Mononuclear cell (primary cell): Measurements from ENCODE around the gene PLPP6. TPM values are rescaled to one million over a fixed set of nuclear protein-coding genes. Genes with fewer than 3 reads are reported as not detected.

ENCODE experiments used
- H3K27me3 ChIP-seq: 2 replicates; pipeline ENCODE4 v1.6.0; 2011; ENCODE audit warnings: low read length, control low read depth; ENCODE audit not compliant: insufficient read depth
- H3K4me1 ChIP-seq: 2 replicates; pipeline ENCODE4 v1.5.1; 2011; ENCODE audit warnings: mild to moderate bottlenecking, low read length, control low read depth; ENCODE audit not compliant: insufficient read depth
- H3K4me3 ChIP-seq: 2 replicates; pipeline ENCODE4 v1.5.1; 2011; ENCODE audit warnings: mild to moderate bottlenecking, low read length, moderate library complexity
- H3K9me3 ChIP-seq: 2 replicates; pipeline ENCODE4 v1.5.1; 2011; ENCODE audit warnings: low read depth, mild to moderate bottlenecking, control low read depth, low read length
- total RNA-seq: library from RNA; depleted of rRNA; stranded (reverse); fragments of >200 nt; gene quantifications from one replicate; pipeline ENCODE4 v1.2.3, GENCODE V29; 2012

The PLPP6 gene
- 10.1 TPM for total RNA-seq

- peaks cover 45% of the 10 kb centered on the region for H3K4me1 ChIP-seq
- peaks cover 6% of the 10 kb centered on the region for H3K27me3 ChIP-seq
- peak within 1 kb of the TSS; percentile 80 for H3K4me3 ChIP-seq
- no peaks in the 10 kb centered on the region for H3K9me3 ChIP-seq
Observed at GRCh38 chr9:4662108-4662988, at the start of gene PLPP6. Gene PLPP6 (plus strand): TSS chr9:4662294. CDS start chr9:4662376, 82 bp downstream.

GRCh38 chr9:4614627-4615026 lies 47.5 kb upstream of the PLPP6 start:
- H3K4me1 ChIP-seq: no peaks in the 10 kb centered on the region
- no peaks in the 10 kb centered on the region for H3K9me3 ChIP-seq
- H3K4me3 ChIP-seq: no peak overlapping the region
- H3K27me3 ChIP-seq: no peaks in the 10 kb centered on the region

DNA sequence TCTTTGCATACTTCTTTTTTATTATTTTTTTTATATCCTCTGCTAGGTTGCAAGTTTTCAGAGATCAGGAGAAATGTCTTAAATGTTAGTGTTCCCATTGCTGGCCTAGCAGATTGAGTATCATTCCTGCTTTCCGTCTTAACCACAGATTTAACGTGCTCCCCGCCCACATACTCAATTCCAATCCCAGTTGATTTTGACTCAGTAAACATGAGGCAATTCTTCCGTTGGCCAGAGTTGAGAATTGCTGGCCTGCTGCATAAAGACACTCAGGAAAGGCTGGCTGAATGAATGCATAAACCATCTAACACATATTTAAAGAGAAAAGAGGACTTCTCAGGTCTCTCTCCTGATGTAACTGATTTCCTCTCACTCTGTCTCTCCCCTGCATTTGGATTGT lies 46.8 kb upstream of the PLPP6 start:
- Histone ChIP-seq H3K4me1 (peaks cover 4% of the 10 kb centered on the region), H3K4me3 (no peak overlapping the region), H3K9me3 (no peaks in the 10 kb centered on the region), H3K27me3 (no peaks in the 10 kb centered on the region)

GRCh38 chr9:4615778-4616177 lies 46.3 kb upstream of the PLPP6 start:
- Histone ChIP-seq H3K9me3 (no peaks in the 10 kb centered on the region), H3K4me1 (peaks cover 4% of the 10 kb centered on the region), H3K4me3 (no peak overlapping the region), H3K27me3 (no peaks in the 10 kb centered on the region)

GRCh38 chr9:4617752-4618151 lies 44.3 kb upstream of the PLPP6 start:
- peaks cover 4% of the 10 kb centered on the region for H3K4me1 ChIP-seq

GRCh38 chr9:4618700-4619099 lies 43.4 kb upstream of the PLPP6 start:
- Histone ChIP-seq H3K27me3 (no peaks in the 10 kb centered on the region), H3K4me3 (no peak overlapping the region), H3K4me1 (peaks cover 4% of the 10 kb centered on the region), H3K9me3 (no peaks in the 10 kb centered on the region)

More at GRCh38 chr9:4617752-4618151, 44.3 kb upstream of the PLPP6 start:
- H3K27me3 ChIP-seq: no peaks in the 10 kb centered on the region
- H3K9me3 ChIP-seq: no peaks in the 10 kb centered on the region
- H3K4me3 ChIP-seq: no peak overlapping the region

DNA sequence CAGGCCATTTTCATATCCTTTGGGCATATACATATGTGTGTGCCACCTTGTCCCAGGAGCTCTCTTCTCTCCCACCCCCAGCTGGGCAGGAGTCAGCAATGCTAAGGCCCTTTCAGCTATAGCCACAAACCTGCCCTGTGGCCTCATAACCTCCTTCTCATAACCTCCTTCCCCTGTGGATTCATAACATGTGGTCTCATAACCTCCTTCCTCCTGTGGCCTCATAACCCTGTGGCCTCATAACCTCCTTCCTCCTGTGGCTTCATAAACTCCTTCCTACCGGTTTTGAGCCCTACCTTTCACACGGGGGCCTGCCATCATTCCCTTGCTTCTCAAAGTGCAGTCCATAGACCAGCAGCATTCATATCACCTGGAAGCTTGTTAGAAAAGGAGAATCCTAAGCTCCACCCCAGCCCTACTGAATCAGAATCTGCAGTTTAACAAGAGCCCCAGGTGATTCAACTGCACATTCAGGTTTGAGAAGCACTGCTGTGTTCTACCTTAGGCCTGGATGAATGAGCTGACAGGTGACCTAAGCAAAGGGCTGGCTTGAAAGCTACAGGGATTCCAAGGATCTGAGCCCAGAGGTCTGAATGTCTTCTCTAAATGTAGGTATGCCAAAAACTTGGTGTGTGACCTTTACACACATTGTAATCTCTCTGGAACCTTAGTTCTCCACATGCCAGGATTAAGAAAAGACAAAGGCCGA lies 41.9 kb upstream of the PLPP6 start:
- no peaks in the 10 kb centered on the region for H3K9me3 ChIP-seq
- no peak overlapping the region for H3K4me3 ChIP-seq
- H3K4me1 ChIP-seq: peaks cover 4% of the 10 kb centered on the region
- no peaks in the 10 kb centered on the region for H3K27me3 ChIP-seq

GRCh38 chr9:4620881-4621555 lies 41.1 kb upstream of the PLPP6 start:
- Histone ChIP-seq H3K4me1 (peaks cover 4% of the 10 kb centered on the region), H3K4me3 (no peak overlapping the region), H3K27me3 (no peaks in the 10 kb centered on the region), H3K9me3 (no peaks in the 10 kb centered on the region)

DNA sequence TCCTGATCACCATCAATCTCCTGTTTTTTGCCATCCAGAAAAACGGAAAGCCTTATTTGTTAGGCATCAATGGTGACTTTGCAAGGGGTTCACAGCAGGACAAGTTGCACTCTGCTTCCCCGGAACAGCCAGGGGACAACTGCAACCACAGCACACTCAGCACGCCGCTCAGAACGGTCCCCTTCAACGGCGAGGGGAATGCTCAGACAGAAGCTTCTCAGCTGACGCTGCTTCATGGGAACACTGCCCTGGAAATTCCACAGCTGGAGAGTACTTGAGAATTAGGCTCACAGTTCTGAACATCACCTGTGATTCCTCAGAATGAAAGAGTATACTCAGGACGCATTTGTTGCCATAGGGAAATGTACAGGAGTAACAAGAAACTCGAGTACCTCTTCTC lies 40.1 kb upstream of the PLPP6 start:
- Histone ChIP-seq H3K4me3 (no peak overlapping the region), H3K4me1 (peaks cover 4% of the 10 kb centered on the region), H3K27me3 (no peaks in the 10 kb centered on the region), H3K9me3 (no peaks in the 10 kb centered on the region)

DNA sequence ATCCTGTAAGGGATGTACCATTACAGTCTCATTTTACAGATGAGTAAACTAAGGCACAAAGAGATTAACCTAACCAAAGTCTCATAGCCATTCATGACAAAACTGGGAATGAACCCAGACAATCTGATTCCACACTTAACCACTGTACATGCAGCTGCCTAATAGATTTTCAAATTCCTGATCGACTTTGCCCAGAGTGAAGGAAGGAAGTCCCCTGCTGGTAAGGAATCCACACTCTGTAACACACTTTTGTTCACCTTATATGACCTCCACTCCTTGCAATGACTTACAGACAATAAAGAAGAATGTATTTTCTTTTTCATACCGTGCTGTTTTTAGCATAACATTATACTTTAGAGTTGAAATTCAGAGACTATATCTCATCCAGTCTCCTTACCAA lies 31.3 kb upstream of the PLPP6 start:
- Histone ChIP-seq H3K27me3 (peaks cover 6% of the 10 kb centered on the region), H3K9me3 (no peaks in the 10 kb centered on the region), H3K4me1 (no peaks in the 10 kb centered on the region), H3K4me3 (no peak overlapping the region)

DNA sequence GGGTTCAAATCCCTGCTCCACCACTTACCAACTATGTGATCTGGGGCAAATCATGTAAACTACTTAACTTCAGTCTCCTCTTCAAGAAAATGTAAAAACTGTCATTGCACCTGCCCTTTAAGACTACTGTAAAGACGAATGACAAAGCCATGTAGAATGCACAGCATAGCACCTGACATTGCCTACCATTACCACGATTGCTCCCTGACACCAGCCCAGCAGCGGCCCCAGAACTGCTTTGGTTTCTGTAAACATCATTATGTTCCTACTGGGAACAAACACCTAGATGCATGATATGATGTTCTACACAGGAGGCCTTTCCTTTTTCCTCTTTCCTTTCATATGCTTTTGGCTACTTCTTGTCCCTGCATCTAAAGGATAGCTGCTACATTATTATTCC lies 23.1 kb upstream of the PLPP6 start:
- no peaks in the 10 kb centered on the region for H3K27me3 ChIP-seq
- H3K4me1 ChIP-seq: no peaks in the 10 kb centered on the region
- H3K9me3 ChIP-seq: no peaks in the 10 kb centered on the region
- H3K4me3 ChIP-seq: no peak overlapping the region

GRCh38 chr9:4639420-4639819 lies 22.7 kb upstream of the PLPP6 start:
- Histone ChIP-seq H3K9me3 (no peaks in the 10 kb centered on the region), H3K4me1 (no peaks in the 10 kb centered on the region)

DNA sequence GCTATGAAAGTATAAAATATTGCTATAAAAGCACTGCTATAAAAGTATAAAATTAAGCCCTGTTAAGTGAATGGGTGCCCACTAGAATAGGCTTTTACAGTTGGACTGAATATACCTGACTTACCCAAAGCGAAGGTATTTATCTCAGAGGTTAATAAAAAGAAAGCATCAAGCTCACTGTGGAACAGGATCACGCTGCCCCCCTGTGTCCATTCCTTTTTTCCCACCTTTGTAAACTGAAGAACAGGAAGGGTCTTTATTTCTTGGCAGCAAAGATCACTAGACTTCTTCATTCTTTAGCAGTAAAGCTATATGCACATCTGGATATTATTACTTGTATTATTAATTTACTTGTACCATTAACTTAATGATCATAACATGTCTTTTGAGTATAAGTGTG lies 22.1 kb upstream of the PLPP6 start:
- Histone ChIP-seq H3K4me1 (no peaks in the 10 kb centered on the region), H3K4me3 (no peak overlapping the region), H3K27me3 (no peaks in the 10 kb centered on the region), H3K9me3 (no peaks in the 10 kb centered on the region)

More at GRCh38 chr9:4639420-4639819, 22.7 kb upstream of the PLPP6 start:
- Histone ChIP-seq H3K4me3 (no peak overlapping the region), H3K27me3 (no peaks in the 10 kb centered on the region)

DNA sequence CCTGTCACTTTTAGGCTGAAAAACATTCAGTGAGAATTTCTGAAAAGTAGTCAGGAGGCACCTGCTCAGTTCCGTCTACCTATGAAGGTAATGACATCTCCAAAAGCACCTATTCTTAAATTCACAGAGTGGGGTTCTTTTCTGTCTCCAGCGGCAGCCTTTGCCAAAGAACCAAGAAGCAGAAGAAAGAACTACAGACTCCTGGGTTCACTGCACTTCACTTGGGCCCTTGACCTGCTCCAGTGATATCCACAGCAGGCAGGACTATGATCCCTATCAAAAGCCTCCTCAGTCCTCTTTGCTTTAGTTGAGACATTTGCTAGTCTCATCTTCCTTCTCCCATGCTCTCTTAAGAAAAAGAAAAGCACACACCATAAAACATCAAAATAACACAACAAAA lies 19.7 kb upstream of the PLPP6 start:
- Histone ChIP-seq H3K27me3 (no peaks in the 10 kb centered on the region), H3K4me1 (no peaks in the 10 kb centered on the region), H3K9me3 (no peaks in the 10 kb centered on the region), H3K4me3 (no peak overlapping the region)

- peaks cover 3% of the 10 kb centered on the region for H3K27me3 ChIP-seq
- H3K9me3 ChIP-seq: no peaks in the 10 kb centered on the region
- no peak overlapping the region for H3K4me3 ChIP-seq
- no peaks in the 10 kb centered on the region for H3K4me1 ChIP-seq
Observed at GRCh38 chr9:4654084-4654483, 8.0 kb upstream of the PLPP6 start.
